ENCODE results near the gene TBX10. TPM values are rescaled to one million over a fixed set of nuclear protein-coding genes. Genes with fewer than 3 reads are reported as not detected.

The TBX10 gene
- total RNA-seq, 1 experiment from 2014 or later: not detected

DNA sequence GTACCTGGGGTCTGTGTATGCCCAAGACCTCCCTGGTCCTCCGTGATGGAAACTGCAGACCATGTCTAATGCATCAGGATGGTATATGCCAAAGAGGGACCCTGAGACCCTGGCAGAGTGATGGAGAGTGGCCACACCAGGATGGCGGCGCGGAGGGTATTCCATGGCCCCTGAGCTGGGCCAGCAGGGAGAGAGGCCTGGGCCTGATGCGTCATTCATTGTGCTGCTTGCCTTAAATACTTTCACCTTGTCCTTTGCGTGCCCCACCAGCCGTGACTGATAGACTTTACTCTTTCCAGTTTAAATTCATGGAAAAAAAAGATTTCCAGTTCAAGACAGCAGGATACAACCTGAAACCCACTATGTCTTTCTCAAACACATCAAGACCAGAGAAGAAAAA is 38.5 kb downstream of the TBX10 start:
- Mint-ChIP-seq H3K27ac (no peak overlapping the region), H3K4me3 (no peak overlapping the region; a peak in 1 of 5 replicates), H3K27me3 (ENCODE audit: low read depth) (peaks cover 15% of the 10 kb centered on the region), H3K4me1 (peaks cover 28 to 38% of the 10 kb centered on the region in 2 experiments), H3K36me3 (ENCODE audit: insufficient read depth in 1 of 3, low read depth in 3 of 3) (peaks cover 2 to 20% (median 3%) of the 10 kb centered on the region in 3 experiments; a peak in 4 of 7 replicates), H3K9me3 (peaks cover 25 to 30% of the 10 kb centered on the region in 2 experiments)
- no peak overlapping the region for H2BK20ac ChIP-seq (ENCODE audit: low read depth, low read length, poor library complexity, severe bottlenecking)
- no peak overlapping the region for H4K5ac ChIP-seq (ENCODE audit: insufficient read length, low read depth, low read length)
- H4K91ac ChIP-seq (ENCODE audit: insufficient read length, low read depth, low read length): no peak overlapping the region
- no peak overlapping the region for H3K23ac ChIP-seq (ENCODE audit: insufficient read length, low read depth, low read length)
- H3K18ac ChIP-seq (ENCODE audit: insufficient read length, low read depth, low read length): no peak overlapping the region
- H2BK5ac ChIP-seq (ENCODE audit: insufficient read length, low read length): no peak overlapping the region
- H2BK120ac ChIP-seq (ENCODE audit: low read depth, low read length, poor library complexity, severe bottlenecking): no peak overlapping the region
- WGBS (ENCODE audit: extremely low coverage, insufficient read length, low lambda C conversion rate): no CpG with 5 or more reads among the region's 7 CpGs
- no peaks in the 10 kb centered on the region for H3K79me2 ChIP-seq (ENCODE audit: insufficient read depth, low read length)
- H3K14ac ChIP-seq (ENCODE audit: insufficient read depth, low read length): no peak overlapping the region
- no peak overlapping the region for H2BK15ac ChIP-seq (ENCODE audit: low read depth, low read length)
- no peaks in the 10 kb centered on the region for H4K20me1 ChIP-seq (ENCODE audit: control insufficient read depth, insufficient read depth, insufficient read length)
- H3K56ac ChIP-seq (ENCODE audit: insufficient read length, low read depth, low read length): no peak overlapping the region
- H3K4me1 ChIP-seq (ENCODE audit: insufficient read depth, low read length): no peaks in the 10 kb centered on the region
- no peaks in the 10 kb centered on the region for H3K9me3 ChIP-seq (ENCODE audit: control insufficient read depth, low read depth, low read length)
- H2BK12ac ChIP-seq (ENCODE audit: insufficient read length, low read depth, low read length): no peak overlapping the region
- DNase-seq: no peak
- no peak overlapping the region for H2AFZ ChIP-seq (ENCODE audit: low read length)
- H3K27me3 ChIP-seq (ENCODE audit: insufficient read depth, low read length): no peaks in the 10 kb centered on the region
- H4K8ac ChIP-seq (replicated peaks; ENCODE audit: insufficient read length, low read depth, low read length): no peak overlapping the region
- H3K4ac ChIP-seq (ENCODE audit: low read depth, low read length): no peak overlapping the region
- no peak overlapping the region for H3K9ac ChIP-seq (ENCODE audit: extremely low read depth, insufficient read length, low read length)
- no peak overlapping the region for H3K4me2 ChIP-seq (ENCODE audit: insufficient read depth, insufficient read length, low read length)
- H3K23me2 ChIP-seq (ENCODE audit: insufficient read length, low read depth, low read length, poor library complexity, severe bottlenecking): no peaks in the 10 kb centered on the region
- no peak overlapping the region for H3T11ph ChIP-seq (ENCODE audit: low read length)
- H2AK5ac ChIP-seq (ENCODE audit: insufficient read length, low read length): no peak overlapping the region
- TF ChIP-seq, protein P1, sequence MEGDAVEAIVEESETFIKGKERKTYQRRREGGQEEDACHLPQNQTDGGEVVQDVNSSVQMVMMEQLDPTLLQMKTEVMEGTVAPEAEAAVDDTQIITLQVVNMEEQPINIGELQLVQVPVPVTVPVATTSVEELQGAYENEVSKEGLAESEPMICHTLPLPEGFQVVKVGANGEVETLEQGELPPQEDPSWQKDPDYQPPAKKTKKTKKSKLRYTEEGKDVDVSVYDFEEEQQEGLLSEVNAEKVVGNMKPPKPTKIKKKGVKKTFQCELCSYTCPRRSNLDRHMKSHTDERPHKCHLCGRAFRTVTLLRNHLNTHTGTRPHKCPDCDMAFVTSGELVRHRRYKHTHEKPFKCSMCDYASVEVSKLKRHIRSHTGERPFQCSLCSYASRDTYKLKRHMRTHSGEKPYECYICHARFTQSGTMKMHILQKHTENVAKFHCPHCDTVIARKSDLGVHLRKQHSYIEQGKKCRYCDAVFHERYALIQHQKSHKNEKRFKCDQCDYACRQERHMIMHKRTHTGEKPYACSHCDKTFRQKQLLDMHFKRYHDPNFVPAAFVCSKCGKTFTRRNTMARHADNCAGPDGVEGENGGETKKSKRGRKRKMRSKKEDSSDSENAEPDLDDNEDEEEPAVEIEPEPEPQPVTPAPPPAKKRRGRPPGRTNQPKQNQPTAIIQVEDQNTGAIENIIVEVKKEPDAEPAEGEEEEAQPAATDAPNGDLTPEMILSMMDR (conservative IDR thresholded peaks at IDR 0.05): no peak
- H3K79me1 ChIP-seq (ENCODE audit: insufficient read depth, low read depth, low read length, poor library complexity, severe bottlenecking): no peaks in the 10 kb centered on the region
- H3K27ac ChIP-seq (ENCODE audit: insufficient read length, low read depth, low read length): no peak overlapping the region

All from H9 (cell line).